GM21723 (cell line): ENCODE results near the gene PARVB.
"Not testable (repeated sequence)": the region's sequence is repeated elsewhere in the genome, so short reads cannot be mapped to it uniquely, and the experiment has no call there.

Source experiments
- ATAC-seq: cut with Tn5 transposase; IDR thresholded peaks from one replicate; pipeline ENCODE4 v1.9.1; 2021; ENCODE audit warnings: mild to moderate bottlenecking, moderate library complexity; ENCODE audit not compliant: unreplicated experiment

PARVB gene

GRCh38 chr22:43996170-43996980 lies 27.7 kb upstream of the PARVB start:
- peak; percentile 76 for ATAC-seq

DNA sequence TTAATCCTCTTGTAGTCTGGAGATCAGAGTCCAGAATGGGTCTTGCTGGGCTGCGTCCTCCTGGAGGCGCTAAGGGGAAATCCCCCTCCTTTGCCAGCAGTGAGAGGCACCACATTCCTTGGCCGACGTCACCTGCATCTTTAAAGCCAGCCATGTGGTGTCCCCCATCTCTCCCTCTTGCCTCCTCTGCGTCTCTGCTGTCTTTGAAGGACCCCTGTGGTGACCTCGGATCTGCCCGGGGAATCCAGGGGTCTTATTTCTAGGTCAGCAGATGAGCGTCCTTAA lies 27.2 kb upstream of the PARVB start:
- ATAC-seq = no peak

- no peak for ATAC-seq
Observed at GRCh38 chr22:43998679-43999264, 25.3 kb upstream of the PARVB start.

GRCh38 chr22:43999378-43999777 lies 24.7 kb upstream of the PARVB start:
- ATAC-seq = no peak

- ATAC-seq = no peak
Observed at GRCh38 chr22:44000123-44000522, 24.0 kb upstream of the PARVB start.

GRCh38 chr22:44001521-44001920 lies 22.6 kb upstream of the PARVB start:
- ATAC-seq = no peak

DNA sequence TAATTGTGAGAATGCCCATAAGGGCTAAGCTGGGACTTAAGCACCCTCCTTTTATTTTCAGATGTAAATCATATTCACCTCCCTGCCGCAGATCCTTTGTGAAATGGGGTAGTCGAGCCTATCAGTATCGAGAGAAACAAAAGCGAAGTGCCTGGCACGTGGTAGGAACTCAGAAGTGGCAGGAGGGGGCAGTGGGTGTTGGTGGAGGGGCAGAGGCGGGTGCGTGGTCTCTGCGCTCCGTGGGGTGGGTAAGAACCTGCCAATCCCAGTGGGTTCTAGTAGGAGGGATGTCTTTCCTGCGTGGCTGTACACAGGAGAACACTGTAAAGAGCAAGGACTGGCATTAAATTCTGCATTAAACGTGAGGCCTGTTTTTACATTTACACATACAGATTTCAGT lies 21.8 kb upstream of the PARVB start:
- ATAC-seq = no peak

- ATAC-seq = no peak
Observed at GRCh38 chr22:44002997-44003396, 21.1 kb upstream of the PARVB start.

DNA sequence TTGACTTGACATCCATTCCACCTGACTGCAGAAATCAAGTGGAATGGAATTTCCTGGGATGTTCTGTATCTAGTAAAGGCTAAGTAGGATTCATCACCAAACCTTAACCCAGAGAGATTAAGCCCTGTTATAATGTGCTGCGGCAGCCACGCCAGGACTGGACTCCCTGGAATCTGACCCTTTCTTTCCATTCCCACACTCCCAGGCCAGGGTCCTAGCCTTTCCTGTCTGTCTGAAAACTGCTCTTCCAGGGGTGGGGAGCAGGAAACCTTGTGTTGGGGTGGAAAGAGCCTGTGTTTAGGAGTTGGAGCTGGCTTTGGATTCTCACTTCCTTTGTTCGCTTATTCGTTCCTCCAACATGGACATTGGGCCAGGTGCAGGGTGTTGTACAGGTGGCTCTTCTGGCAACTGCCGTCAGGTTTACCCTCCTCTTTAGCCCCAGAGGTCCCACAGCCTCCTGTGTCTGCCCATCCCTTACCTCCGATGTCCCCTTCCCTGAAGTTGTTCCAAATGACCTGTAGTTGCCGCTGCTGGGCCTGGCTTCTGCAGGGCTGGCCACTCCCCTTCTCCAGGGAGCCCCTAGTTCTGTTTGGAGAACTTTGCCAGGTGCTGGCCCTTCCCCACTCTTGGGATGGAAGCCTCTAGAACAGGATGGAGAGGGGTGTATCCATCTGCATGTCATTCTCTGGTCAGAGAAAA lies 20.5 kb upstream of the PARVB start:
- no peak for ATAC-seq

DNA sequence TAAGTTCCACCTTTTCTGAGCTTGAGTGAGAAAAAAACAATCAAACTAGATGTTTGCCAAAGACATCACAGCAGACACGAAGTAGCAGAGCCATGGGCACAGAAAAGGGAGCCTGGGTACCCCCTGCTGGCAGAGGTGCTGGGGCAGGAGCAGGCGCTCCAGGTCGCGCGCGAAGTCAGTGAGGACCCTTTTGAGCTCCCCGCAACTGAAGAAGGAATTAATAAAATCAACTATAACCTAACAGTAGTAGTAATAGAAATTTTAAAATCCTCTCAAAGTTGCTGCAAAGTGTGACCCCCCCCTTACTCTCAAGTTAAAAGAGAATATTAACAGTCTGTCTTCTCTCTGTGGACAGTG lies 20.0 kb upstream of the PARVB start:
- no peak for ATAC-seq

- ATAC-seq = no peak
Observed at GRCh38 chr22:44005524-44005923, 18.6 kb upstream of the PARVB start.

DNA sequence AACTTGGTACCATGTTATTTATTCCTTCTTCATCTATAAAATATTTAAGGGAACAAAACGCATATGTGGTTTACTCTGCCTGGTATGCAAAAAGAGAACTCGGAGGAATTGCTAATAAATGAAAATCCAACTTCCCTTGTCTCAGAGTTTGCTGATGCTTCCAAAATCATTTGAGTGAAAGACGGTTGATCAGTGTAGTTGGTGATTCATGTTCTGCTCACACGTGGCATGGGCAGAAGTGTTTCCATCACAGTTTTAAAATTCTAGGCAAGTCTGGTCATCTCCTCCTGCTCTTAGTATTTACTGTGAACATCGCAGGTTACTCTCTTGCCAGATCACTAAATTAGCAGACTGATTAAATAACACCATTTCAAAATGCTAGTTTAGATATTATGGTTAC lies 11.9 kb upstream of the PARVB start:
- no peak for ATAC-seq

DNA sequence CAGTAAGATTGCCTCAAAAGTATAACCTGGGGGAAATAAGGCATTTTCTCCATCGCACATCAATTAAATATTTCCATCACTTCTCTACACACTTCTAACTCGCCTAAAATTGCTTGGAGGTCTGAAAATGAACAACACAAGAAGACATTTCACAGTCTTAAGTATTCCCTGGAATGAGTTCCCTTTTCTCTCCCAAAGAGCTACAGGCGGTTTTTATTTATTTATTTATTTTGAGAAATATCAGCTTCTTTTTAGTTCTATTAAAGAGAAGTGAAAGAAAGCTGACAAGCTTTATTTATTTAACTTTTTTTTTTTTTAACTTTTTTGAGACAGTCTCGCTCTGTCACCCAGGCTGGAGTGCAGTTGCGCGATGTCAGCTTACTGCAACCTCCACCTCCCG lies 11.5 kb upstream of the PARVB start:
- no peak for ATAC-seq

GRCh38 chr22:44014241-44014640 lies 9.9 kb upstream of the PARVB start:
- ATAC-seq = no peak

- not testable (repeated sequence) for ATAC-seq
Observed at GRCh38 chr22:44016586-44016985, 7.5 kb upstream of the PARVB start.

- ATAC-seq = no peak
Observed at GRCh38 chr22:44018594-44018993, 5.5 kb upstream of the PARVB start.

- no peak for ATAC-seq
Observed at GRCh38 chr22:44019416-44019815, 4.7 kb upstream of the PARVB start.

DNA sequence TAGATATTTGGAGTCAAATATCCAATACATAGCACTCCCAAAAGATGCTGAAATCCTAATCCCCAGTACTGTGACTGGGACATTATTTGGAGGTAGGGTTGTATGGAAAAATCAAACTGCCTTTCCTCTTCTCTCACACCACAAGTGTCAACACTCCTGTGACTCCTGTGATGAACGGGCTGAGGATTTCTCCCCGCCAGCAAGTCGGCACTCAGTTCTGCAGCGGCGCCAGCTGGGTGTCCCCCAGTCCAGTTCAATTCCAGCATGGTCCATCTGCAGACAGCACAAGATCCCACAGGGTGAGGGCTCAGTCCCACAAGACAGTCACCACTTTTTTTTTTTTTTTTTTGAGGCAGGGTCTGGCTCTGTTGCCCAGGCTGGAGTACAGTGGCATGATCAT lies 4.3 kb upstream of the PARVB start:
- no peak for ATAC-seq

- ATAC-seq = no peak
Observed at GRCh38 chr22:44020981-44021380, 3.1 kb upstream of the PARVB start.

DNA sequence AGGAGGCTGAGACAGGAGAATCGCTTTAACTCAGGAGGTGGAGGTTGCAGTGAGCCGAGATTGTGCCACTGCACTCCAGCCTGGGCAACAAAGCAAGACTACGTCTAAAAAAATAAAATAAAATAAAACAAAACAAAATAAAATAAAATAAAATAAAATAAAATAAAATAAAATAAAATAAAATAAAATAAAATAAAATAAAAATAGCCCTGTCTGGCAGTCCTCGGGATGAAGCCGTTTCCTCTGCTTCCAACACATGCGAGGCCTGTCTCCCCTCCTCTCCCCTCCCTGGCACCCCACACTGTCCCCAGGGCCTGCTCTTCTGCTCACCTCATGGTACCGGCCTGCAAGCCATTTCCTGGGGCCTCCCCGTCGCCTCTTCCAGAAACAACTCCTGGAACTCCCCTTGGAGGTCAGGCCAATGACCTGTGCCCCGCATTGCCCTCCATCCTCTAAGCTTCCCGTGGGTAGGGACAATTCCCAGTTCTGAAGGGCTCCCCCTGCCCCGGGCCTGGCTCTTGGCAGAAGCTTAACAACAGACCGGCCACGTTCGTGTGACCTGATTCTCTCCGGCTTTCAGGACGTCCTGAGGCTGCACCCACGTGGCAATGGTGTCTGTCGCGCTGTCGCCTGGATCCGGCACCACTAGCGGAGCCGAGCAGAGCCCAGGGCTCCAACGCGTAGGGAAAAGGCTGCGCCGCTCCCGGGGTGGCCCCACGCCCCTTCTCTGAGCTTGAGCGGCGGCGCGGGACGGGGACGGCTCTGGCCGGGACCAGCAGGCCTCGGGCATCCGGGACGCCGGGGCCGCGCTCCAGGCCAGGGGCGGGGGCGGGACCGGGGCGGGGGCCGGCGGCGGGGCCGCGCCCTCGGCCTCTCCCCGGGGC lies 456 bp upstream of the PARVB start:
- no peak for ATAC-seq
